CD8-positive, alpha-beta memory T cell (primary cell): Measurements from ENCODE around the gene EPB41L4B. TPM values are rescaled to one million over a fixed set of nuclear protein-coding genes. Genes with fewer than 3 reads are reported as not detected.
"Not testable (repeated sequence)": the region's sequence is repeated elsewhere in the genome, so short reads cannot be mapped to it uniquely, and the experiment has no call there.

Experiments
- CTCF ChIA-PET: fragments of 350-600 bp; sonication (Branson Sonifier 250); formaldehyde crosslinking; loops from one replicate; lab custom pipeline; 2021; ENCODE audit warnings: antibody characterized with exemption; lab: Charles Lee
- POLR2A ChIA-PET: fragments of 350-600 bp; sonication (Branson Sonifier 250); formaldehyde crosslinking; loops from one replicate; lab custom pipeline; 2021; ENCODE audit warnings: antibody characterized with exemption; lab: Charles Lee
- DNase-seq, 5 donors: peaks; one replicate each; pipeline versions ENCODE4 v3.0.0 to v3.0.0-alpha.2; 2020 to 2022; ENCODE audit warnings: mixed read lengths in 1 of 5
- H3K27ac ChIP-seq: one replicate; pipeline ENCODE4 v1.7.0; 2013; ENCODE audit warnings: low read depth, mild to moderate bottlenecking, low read length, moderate library complexity
- H3K27me3 ChIP-seq: 2 replicates; pipeline ENCODE4 v1.7.0; 2013; ENCODE audit warnings: low read length, mild to moderate bottlenecking; ENCODE audit not compliant: insufficient read depth, poor library complexity, severe bottlenecking
- H3K36me3 ChIP-seq: 2 replicates; pipeline ENCODE4 v1.7.0; 2013; ENCODE audit warnings: mild to moderate bottlenecking, low read length, moderate library complexity; ENCODE audit not compliant: insufficient read depth
- H3K4me1 ChIP-seq: 2 replicates; pipeline ENCODE4 v1.7.0; 2013; ENCODE audit warnings: mild to moderate bottlenecking, low read length, moderate library complexity; ENCODE audit not compliant: insufficient read depth
- H3K4me3 ChIP-seq: 2 replicates; pipeline ENCODE4 v1.7.0; 2013; ENCODE audit warnings: mild to moderate bottlenecking, low read length
- H3K9me3 ChIP-seq: 2 replicates; pipeline ENCODE4 v1.7.0; 2013; ENCODE audit warnings: mild to moderate bottlenecking, low read length
- H3K27ac Mint-ChIP-seq, 8 donors: one replicate each; pipeline ENCODE4 v1.8.0; 2020 to 2021; ENCODE audit warnings: mixed read lengths in 8 of 8, mild to moderate bottlenecking in 6 of 8, inconsistent platforms in 3 of 8, moderate library complexity in 3 of 8
- H3K27me3 Mint-ChIP-seq, 2 donors: one replicate each; pipeline ENCODE4 v1.8.0; 2020 to 2021; ENCODE audit warnings: mixed read lengths in 2 of 2, mild to moderate bottlenecking in 1 of 2, moderate library complexity in 1 of 2
- H3K36me3 Mint-ChIP-seq, 3 donors: one replicate each; pipeline ENCODE4 v1.8.0; 2020 to 2021; ENCODE audit warnings: mixed read lengths in 3 of 3, inconsistent platforms in 1 of 3, mild to moderate bottlenecking in 1 of 3
- H3K4me1 Mint-ChIP-seq, 3 donors: one replicate each; pipeline ENCODE4 v1.8.0; 2020 to 2021; ENCODE audit warnings: mixed read lengths in 3 of 3, inconsistent platforms in 1 of 3, mild to moderate bottlenecking in 1 of 3
- H3K4me3 Mint-ChIP-seq, 7 donors: one replicate each; pipeline ENCODE4 v1.8.0; 2020 to 2021; ENCODE audit warnings: mixed read lengths in 7 of 7, mild to moderate bottlenecking in 6 of 7, moderate library complexity in 4 of 7, inconsistent platforms in 2 of 7
- H3K9me3 Mint-ChIP-seq, 5 donors: one replicate each; pipeline ENCODE4 v1.8.0; 2020 to 2022; ENCODE audit warnings: mixed read lengths in 5 of 5, mild to moderate bottlenecking in 3 of 5, moderate library complexity in 2 of 5, inconsistent platforms in 1 of 5
- polyA plus RNA-seq: library from polyadenylated mRNA; unstranded; fragments of 300-500 nt; fragmentation: Illumina TruSeq; gene quantifications from one replicate; pipeline ENCODE4 v1.2.3, GENCODE V29; 2021
- total RNA-seq, 2 experiments: library from RNA; stranded (reverse); gene quantifications; one replicate each; pipeline ENCODE4 v1.2.3, GENCODE V29; 2021

EPB41L4B gene
- total and polyA plus RNA-seq, 3 experiments from 2014 or later = 0.35 to 0.44 TPM; not detected in 1

DNA sequence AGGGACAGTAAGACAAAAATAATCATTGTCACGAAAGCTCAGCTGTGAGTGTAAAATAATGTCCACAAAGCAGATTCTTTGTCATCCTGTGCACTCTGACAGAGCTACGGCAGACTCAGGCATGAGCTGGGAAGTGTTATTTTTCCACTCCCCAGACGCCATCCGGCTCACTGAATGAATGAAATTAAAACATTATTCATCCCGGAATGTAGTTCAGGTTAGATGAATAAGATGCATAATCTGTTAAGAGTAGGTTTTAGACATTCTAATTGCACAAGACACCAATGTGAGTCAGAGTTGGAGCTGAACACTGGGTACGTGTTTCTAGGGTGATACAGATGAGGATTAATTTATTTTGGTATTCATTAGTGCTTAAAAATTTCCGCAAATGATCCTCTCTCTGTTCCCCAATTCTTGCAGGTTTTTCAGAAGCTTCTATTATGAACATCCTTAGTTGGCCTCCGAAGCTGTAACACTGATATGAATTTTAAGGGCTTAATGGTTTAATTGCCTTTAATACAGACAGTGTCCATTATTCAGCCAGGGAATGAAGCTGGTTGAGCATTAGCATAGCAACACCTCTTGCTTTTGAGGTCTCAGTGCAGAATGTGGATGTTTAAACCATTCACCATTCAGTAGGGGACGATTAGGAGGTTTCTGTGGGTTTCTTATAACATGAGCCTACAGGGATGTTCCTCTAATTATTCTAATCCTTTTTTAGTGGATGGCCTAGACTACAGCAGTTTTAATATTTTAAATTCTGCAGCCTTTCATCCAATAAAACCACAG is 88.2 kb downstream of the EPB41L4B start:
- Histone ChIP-seq H3K4me3 (no peak overlapping the region), H3K27me3 (no peaks in the 10 kb centered on the region), H3K9me3 (no peaks in the 10 kb centered on the region), H3K27ac (no peak overlapping the region), H3K36me3 (no peaks in the 10 kb centered on the region), H3K4me1 (no peaks in the 10 kb centered on the region)
- ChIA-PET CTCF (interaction anchor here (1.5 kb wide), 1 partner anchor 13 kb away, joined by 3 read pairs; no protein-coding TSS in a partner anchor), POLR2A (no interaction called here)
- Mint-ChIP-seq H3K9me3 (no peaks in the 10 kb centered on the region), H3K4me3 (no peak overlapping the region), H3K4me1 (no peaks in the 10 kb centered on the region), H3K27ac (no peak overlapping the region), H3K36me3 (no peaks in the 10 kb centered on the region), H3K27me3 (peaks cover 9 to 29% of the 10 kb centered on the region in 2 donors)
- DNase-seq = no peak

DNA sequence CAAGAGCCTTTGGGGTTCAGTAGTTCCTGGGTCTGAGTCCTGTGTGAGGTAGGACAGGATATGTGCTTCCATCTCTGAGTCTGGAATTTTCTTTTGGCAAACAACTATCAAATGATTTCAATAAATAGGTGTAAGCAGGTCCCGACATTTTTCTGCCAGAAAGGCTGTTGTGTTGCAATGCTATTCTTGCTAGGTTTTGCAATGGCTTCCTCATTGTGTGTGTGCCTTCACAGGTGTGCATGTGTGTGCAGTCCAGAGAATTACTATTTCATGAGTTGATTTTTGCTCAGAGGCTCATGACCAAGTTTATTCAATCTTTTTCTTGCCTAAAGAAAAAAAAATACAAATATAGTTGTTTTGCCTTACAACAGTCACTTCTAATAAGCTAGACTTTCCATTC is 89.3 kb downstream of the EPB41L4B start:
- Histone ChIP-seq H3K4me1 (no peaks in the 10 kb centered on the region), H3K27me3 (no peaks in the 10 kb centered on the region), H3K4me3 (no peak overlapping the region), H3K36me3 (no peaks in the 10 kb centered on the region), H3K9me3 (no peaks in the 10 kb centered on the region), H3K27ac (no peak overlapping the region)
- no peak for DNase-seq
- CTCF ChIA-PET = no interaction called here
- POLR2A ChIA-PET = no interaction called here
- no peak overlapping the region for H3K27ac Mint-ChIP-seq
- H3K4me3 Mint-ChIP-seq = no peak overlapping the region
- H3K9me3 Mint-ChIP-seq = no peaks in the 10 kb centered on the region
- H3K4me1 Mint-ChIP-seq = no peaks in the 10 kb centered on the region
- peaks cover 8 to 19% of the 10 kb centered on the region in 2 donors for H3K27me3 Mint-ChIP-seq
- H3K36me3 Mint-ChIP-seq = no peaks in the 10 kb centered on the region

DNA sequence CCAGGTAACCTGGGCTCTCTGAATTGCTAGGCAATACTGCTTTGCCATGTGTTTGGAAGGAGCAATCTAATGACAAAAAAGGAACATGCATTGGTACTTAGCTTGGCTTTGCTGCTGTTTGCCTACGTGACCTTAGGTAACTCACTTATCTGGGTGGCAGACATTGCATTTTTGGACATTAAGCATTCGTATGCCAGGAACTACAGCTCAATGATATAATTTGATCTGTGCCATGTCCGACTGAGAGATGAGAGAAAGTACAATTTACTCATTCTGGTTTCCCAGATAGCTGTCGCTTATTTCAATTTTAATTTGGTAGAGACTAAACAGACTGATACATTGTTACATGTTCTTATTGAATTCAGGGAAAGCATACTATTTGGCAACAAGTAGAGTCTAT is 90.6 kb downstream of the EPB41L4B start:
- Mint-ChIP-seq H3K27me3 (peaks cover 8 to 12% of the 10 kb centered on the region in 2 donors), H3K9me3 (no peaks in the 10 kb centered on the region), H3K4me3 (no peak overlapping the region), H3K27ac (no peak overlapping the region), H3K4me1 (no peaks in the 10 kb centered on the region), H3K36me3 (no peaks in the 10 kb centered on the region)
- CTCF ChIA-PET = interaction anchor here (1.0 kb wide), 1 partner anchor 10 kb away, joined by 3 read pairs; no protein-coding TSS in a partner anchor
- H3K27me3 ChIP-seq = no peaks in the 10 kb centered on the region
- H3K9me3 ChIP-seq = no peaks in the 10 kb centered on the region
- H3K36me3 ChIP-seq = no peaks in the 10 kb centered on the region
- H3K27ac ChIP-seq = no peak overlapping the region
- H3K4me1 ChIP-seq = no peaks in the 10 kb centered on the region
- POLR2A ChIA-PET = no interaction called here
- no peak for DNase-seq
- no peak overlapping the region for H3K4me3 ChIP-seq

DNA sequence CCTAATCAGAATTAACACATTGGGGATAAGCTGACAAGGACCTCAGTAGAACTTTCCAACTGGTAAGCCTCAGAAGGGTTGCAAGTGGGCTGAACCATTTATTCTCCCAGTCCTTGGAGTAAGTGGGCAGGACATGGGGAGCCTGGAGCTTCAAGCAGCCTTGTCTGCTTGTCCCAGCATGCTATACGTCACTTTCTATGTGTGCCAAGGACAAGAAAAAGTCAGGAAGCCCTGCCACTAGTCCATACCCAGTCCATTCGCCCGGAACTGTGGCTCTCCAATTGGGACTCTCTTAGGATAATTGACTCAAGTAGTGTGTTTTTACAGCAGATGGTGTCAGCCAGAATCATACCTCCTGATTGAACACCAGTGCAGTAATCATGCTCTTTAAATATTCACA is 91.2 kb downstream of the EPB41L4B start:
- Mint-ChIP-seq H3K4me1 (no peaks in the 10 kb centered on the region), H3K4me3 (no peak overlapping the region), H3K36me3 (no peaks in the 10 kb centered on the region), H3K27ac (no peak overlapping the region), H3K27me3 (peaks cover 3 to 7% of the 10 kb centered on the region in 2 donors), H3K9me3 (no peaks in the 10 kb centered on the region)
- no peaks in the 10 kb centered on the region for H3K36me3 ChIP-seq
- no peaks in the 10 kb centered on the region for H3K27me3 ChIP-seq
- no peak overlapping the region for H3K4me3 ChIP-seq
- no peaks in the 10 kb centered on the region for H3K9me3 ChIP-seq
- CTCF ChIA-PET = interaction anchor here (1.0 kb wide), 1 partner anchor 11 kb away, joined by 3 read pairs; no protein-coding TSS in a partner anchor
- POLR2A ChIA-PET = no interaction called here
- DNase-seq = no peak
- H3K4me1 ChIP-seq = no peaks in the 10 kb centered on the region
- no peak overlapping the region for H3K27ac ChIP-seq

DNA sequence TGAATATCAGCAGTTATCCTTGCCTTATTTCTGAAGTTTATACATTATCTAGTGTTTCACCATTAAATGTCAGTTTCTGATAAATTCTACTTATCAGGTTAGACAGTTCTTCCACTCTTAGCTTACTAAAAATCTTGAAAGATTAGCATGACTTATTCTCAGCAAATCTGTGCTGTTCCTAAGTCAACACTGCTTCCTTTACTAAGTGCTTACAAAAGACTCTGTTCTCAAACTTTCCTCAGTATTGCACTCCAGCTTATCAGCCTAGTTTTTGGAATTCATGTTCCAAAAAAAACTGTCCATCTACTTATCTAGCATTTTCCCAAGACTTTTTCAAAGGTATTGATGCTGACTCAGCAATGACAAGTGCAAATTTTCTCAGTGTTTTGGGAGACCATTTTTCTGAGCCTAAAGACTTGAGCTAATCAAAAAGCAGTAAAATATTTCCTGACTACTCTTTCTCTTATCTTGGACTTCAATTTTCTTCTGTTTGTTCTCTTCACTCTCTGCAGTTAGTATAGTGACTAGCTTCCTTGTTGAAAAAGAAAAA is 92.7 kb downstream of the EPB41L4B start:
- Histone ChIP-seq H3K27ac (no peak overlapping the region), H3K4me1 (no peaks in the 10 kb centered on the region), H3K36me3 (no peaks in the 10 kb centered on the region), H3K9me3 (no peaks in the 10 kb centered on the region), H3K27me3 (no peaks in the 10 kb centered on the region), H3K4me3 (no peak overlapping the region)
- no peak overlapping the region for H3K4me3 Mint-ChIP-seq
- H3K27me3 Mint-ChIP-seq = peaks cover 3 to 7% of the 10 kb centered on the region in 2 donors
- DNase-seq = no peak
- no peaks in the 10 kb centered on the region for H3K9me3 Mint-ChIP-seq
- no peak overlapping the region for H3K27ac Mint-ChIP-seq
- ChIA-PET POLR2A (no interaction called here), CTCF (no interaction called here)
- no peaks in the 10 kb centered on the region for H3K36me3 Mint-ChIP-seq
- no peaks in the 10 kb centered on the region for H3K4me1 Mint-ChIP-seq

DNA sequence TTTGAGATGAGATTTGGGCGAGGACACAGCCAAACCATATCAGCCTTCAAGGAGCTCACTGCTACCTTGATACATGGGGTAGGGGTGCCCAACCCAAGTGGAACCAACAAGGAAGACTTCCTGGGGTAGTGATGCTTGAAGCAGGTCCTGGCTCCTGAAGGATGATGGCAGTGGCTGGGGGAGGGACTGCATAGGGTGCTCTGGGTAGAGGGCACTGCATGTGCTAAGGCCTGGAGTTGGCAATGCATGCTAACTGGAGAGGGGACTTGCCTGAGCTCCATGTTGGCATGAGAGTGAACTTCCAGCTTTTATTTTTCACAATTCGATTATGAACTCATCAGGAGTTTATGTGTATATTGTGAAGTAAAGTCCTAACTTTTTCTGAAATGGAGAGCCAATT is 95.2 kb downstream of the EPB41L4B start:
- Histone ChIP-seq H3K36me3 (no peaks in the 10 kb centered on the region), H3K27ac (no peak overlapping the region), H3K27me3 (no peaks in the 10 kb centered on the region), H3K4me3 (no peak overlapping the region), H3K4me1 (no peaks in the 10 kb centered on the region), H3K9me3 (no peaks in the 10 kb centered on the region)
- Mint-ChIP-seq H3K4me1 (no peaks in the 10 kb centered on the region), H3K36me3 (no peaks in the 10 kb centered on the region), H3K27ac (no peak overlapping the region), H3K9me3 (no peaks in the 10 kb centered on the region), H3K4me3 (no peak overlapping the region), H3K27me3 (peaks cover 3 to 4% of the 10 kb centered on the region in 2 donors)
- CTCF ChIA-PET = no interaction called here
- no peak for DNase-seq
- POLR2A ChIA-PET = no interaction called here

DNA sequence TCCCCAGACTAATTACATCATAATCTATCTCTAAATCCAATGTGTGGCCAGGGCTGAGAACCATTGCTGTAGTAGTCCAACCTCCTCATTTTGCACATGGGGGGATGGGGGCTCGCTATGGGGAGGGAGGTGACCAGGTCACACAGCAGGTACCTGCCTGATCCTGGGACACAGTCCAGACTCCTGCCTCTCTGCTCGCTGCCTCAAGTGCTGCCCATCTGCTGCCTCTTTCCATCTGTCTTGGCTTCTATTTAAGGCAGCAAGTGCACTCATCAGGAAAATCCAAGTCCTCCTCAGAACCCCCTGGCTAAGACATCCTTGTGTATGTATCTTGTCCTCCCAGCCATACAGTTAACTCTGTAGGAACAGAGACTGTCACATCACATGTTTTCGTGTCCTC is 96.1 kb downstream of the EPB41L4B start:
- no peaks in the 10 kb centered on the region for H3K36me3 Mint-ChIP-seq
- Histone ChIP-seq H3K27ac (no peak overlapping the region), H3K4me3 (no peak overlapping the region), H3K36me3 (no peaks in the 10 kb centered on the region), H3K9me3 (no peaks in the 10 kb centered on the region), H3K27me3 (no peaks in the 10 kb centered on the region), H3K4me1 (no peaks in the 10 kb centered on the region)
- H3K4me1 Mint-ChIP-seq = no peaks in the 10 kb centered on the region
- no peak for DNase-seq
- H3K27me3 Mint-ChIP-seq = peaks cover 3 to 10% of the 10 kb centered on the region in 2 donors
- ChIA-PET CTCF (no interaction called here), POLR2A (no interaction called here)
- peaks cover 0 to 3% (median 0%) of the 10 kb centered on the region in 5 donors for H3K9me3 Mint-ChIP-seq
- H3K4me3 Mint-ChIP-seq = no peak overlapping the region
- peak overlapping the region in 1 of 8 donors; percentile 80 for H3K27ac Mint-ChIP-seq

DNA sequence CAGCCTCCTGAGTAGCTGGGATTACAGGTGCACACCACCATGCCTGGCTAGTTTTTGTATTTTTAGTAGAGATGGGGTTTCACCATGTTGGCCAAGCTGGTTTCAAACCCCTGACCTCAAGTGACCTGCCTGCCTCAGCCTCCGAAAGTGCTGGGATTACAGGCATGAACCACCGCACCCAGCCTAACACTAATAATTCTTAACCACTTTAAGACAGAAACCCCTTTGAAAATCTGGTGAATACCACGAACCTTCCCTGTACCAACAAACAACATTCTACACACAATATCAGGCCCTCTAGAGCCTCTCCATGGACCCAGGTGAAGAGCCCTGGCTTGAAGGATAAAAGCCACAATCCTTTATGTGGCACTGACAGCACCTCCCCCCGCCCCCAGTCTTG is 102.6 kb downstream of the EPB41L4B start:
- H3K27me3 ChIP-seq, H3K9me3 Mint-ChIP-seq, DNase-seq, H3K4me1 Mint-ChIP-seq, H3K9me3 ChIP-seq, CTCF ChIA-PET, H3K4me1 ChIP-seq, H3K4me3 Mint-ChIP-seq, H3K36me3 Mint-ChIP-seq, H3K27ac ChIP-seq, POLR2A ChIA-PET, H3K36me3 ChIP-seq, H3K27ac Mint-ChIP-seq, H3K4me3 ChIP-seq: not testable (repeated sequence)
- peaks cover 5 to 27% of the 10 kb centered on the region in 2 donors for H3K27me3 Mint-ChIP-seq
